HEK293 (cell line): ENCODE results near the gene CNIH3.

Experiments used
- CTCF ChIA-PET: fragments of 350-600 bp; formaldehyde crosslinking; extraction: SDS; loops from one replicate; lab custom pipeline; 2021; ENCODE audit warnings: antibody characterized with exemption; lab: Yijun Ruan, JAX
- POLR2A ChIA-PET: fragments of 300-600 bp; formaldehyde crosslinking; extraction: SDS; loops from one replicate; lab custom pipeline; 2020; ENCODE audit warnings: antibody characterized with exemption, inconsistent platforms; lab: Yijun Ruan, JAX
- H3K27ac ChIP-seq: fragments of 200-500 bp; sonication (Bioruptor generic); 2 replicates; pipeline ENCODE4 v1.5.1; 2014; ENCODE audit warnings: low read depth, low read length, control low read depth, inconsistent platforms; ENCODE audit errors: extremely low read depth
- H3K36me3 ChIP-seq, 2 experiments: fragments of 200-500 bp in 1 of 2; sonication (Bioruptor generic) in 1 of 2; 1 replicate in 1 of 2; 2 replicates in 1 of 2; pipeline ENCODE4 v1.5.1; 2014 to 2017; ENCODE audit warnings: inconsistent platforms in 2 of 2, low read length in 2 of 2; ENCODE audit not compliant: control insufficient read depth in 2 of 2, insufficient read depth in 1 of 2
- H3K4me1 ChIP-seq: fragments of 200-500 bp; sonication (Bioruptor generic); 2 replicates; pipeline ENCODE4 v1.5.1; 2014; ENCODE audit warnings: mild to moderate bottlenecking, low read length, inconsistent platforms; ENCODE audit not compliant: control insufficient read depth, insufficient read depth
- H3K4me3 ChIP-seq: 2 replicates; pipeline ENCODE4 v1.5.1; 2011; ENCODE audit warnings: low read depth, mild to moderate bottlenecking, control low read depth, low read length, moderate library complexity
- H3K9me3 ChIP-seq: fragments of 200-500 bp; sonication (Bioruptor generic); 2 replicates; pipeline ENCODE4 v1.5.1; 2014; ENCODE audit warnings: low read depth, low read length, inconsistent platforms; ENCODE audit not compliant: control insufficient read depth, insufficient read depth
- GLIS2 ChIP-seq: fragments of 450-650 bp; formaldehyde crosslinking; IDR thresholded peaks from 2 replicates; pipeline ENCODE4 v1.5.1; 2016; ENCODE audit warnings: missing biosample characterization, missing genetic modification characterization
- HOXA7 ChIP-seq: sonication (generic); formaldehyde crosslinking; IDR thresholded peaks from 2 replicates; pipeline ENCODE4 v1.8.1; 2022; ENCODE audit warnings: missing genetic modification reagents, borderline replicate concordance
- OSR2 ChIP-seq: fragments of 450-650 bp; formaldehyde crosslinking; IDR thresholded peaks from 2 replicates; pipeline ENCODE4 v1.5.1; 2016; ENCODE audit warnings: missing biosample characterization, missing genetic modification characterization
- SCRT2 ChIP-seq: fragments of 450-650 bp; formaldehyde crosslinking; IDR thresholded peaks from 2 replicates; pipeline ENCODE4 v1.5.1; 2016; ENCODE audit warnings: missing biosample characterization, missing genetic modification characterization
- ZFP69B ChIP-seq: fragments of 450-650 bp; formaldehyde crosslinking; IDR thresholded peaks from 2 replicates; pipeline ENCODE4 v1.5.1; 2016; ENCODE audit warnings: missing biosample characterization, missing genetic modification characterization
- ZNF114 ChIP-seq: fragments of 450-650 bp; formaldehyde crosslinking; IDR thresholded peaks from 2 replicates; pipeline ENCODE4 v1.5.0; 2017; ENCODE audit warnings: missing biosample characterization, missing genetic modification characterization
- ZNF121 ChIP-seq: fragments of 450-650 bp; formaldehyde crosslinking; IDR thresholded peaks from 2 replicates; pipeline ENCODE4 v1.5.1; 2016; ENCODE audit warnings: missing biosample characterization, missing genetic modification characterization
- ZNF174 ChIP-seq: fragments of 450-650 bp; formaldehyde crosslinking; IDR thresholded peaks from 2 replicates; pipeline ENCODE4 v1.5.0; 2017; ENCODE audit warnings: missing biosample characterization, mild to moderate bottlenecking, missing genetic modification characterization
- ZNF19 ChIP-seq: fragments of 450-650 bp; formaldehyde crosslinking; IDR thresholded peaks from 2 replicates; pipeline ENCODE4; 2016; ENCODE audit warnings: missing biosample characterization, missing genetic modification characterization, low read depth
- ZNF214 ChIP-seq: fragments of 450-650 bp; formaldehyde crosslinking; IDR thresholded peaks from 2 replicates; pipeline ENCODE4 v1.5.1; 2017; ENCODE audit warnings: missing biosample characterization, mild to moderate bottlenecking, missing genetic modification characterization, borderline replicate concordance
- ZNF248 ChIP-seq: fragments of 450-650 bp; formaldehyde crosslinking; IDR thresholded peaks from 2 replicates; pipeline ENCODE4 v1.5.1; 2017; ENCODE audit warnings: missing biosample characterization, missing genetic modification characterization
- ZNF266 ChIP-seq: fragments of 450-650 bp; formaldehyde crosslinking; IDR thresholded peaks from 2 replicates; pipeline ENCODE4 v1.5.1; 2016; ENCODE audit warnings: missing biosample characterization, missing genetic modification characterization, low read depth
- ZNF324 ChIP-seq: fragments of 450-650 bp; formaldehyde crosslinking; IDR thresholded peaks from 2 replicates; pipeline ENCODE4 v1.5.1; 2016; ENCODE audit warnings: missing biosample characterization, missing genetic modification characterization
- ZNF404 ChIP-seq: fragments of 450-650 bp; formaldehyde crosslinking; IDR thresholded peaks from 2 replicates; pipeline ENCODE4 v1.5.1; 2017; ENCODE audit warnings: missing biosample characterization, missing genetic modification characterization
- ZNF449 ChIP-seq: fragments of 450-650 bp; formaldehyde crosslinking; IDR thresholded peaks from 2 replicates; pipeline ENCODE4 v1.5.1; 2017; ENCODE audit warnings: missing biosample characterization, mild to moderate bottlenecking, missing genetic modification characterization, moderate library complexity
- ZNF529 ChIP-seq: fragments of 450-650 bp; formaldehyde crosslinking; IDR thresholded peaks from 2 replicates; pipeline ENCODE4 v1.5.1; 2017; ENCODE audit warnings: missing genetic modification characterization, missing biosample characterization; ENCODE audit not compliant: insufficient replicate concordance
- ZNF548 ChIP-seq: fragments of 450-650 bp; formaldehyde crosslinking; IDR thresholded peaks from 2 replicates; pipeline ENCODE4 v1.5.1; 2016; ENCODE audit warnings: missing biosample characterization, missing genetic modification characterization
- ZNF677 ChIP-seq: fragments of 450-650 bp; IDR thresholded peaks from 2 replicates; pipeline ENCODE4 v1.5.0; 2018; ENCODE audit warnings: missing biosample characterization, mild to moderate bottlenecking, missing genetic modification characterization, moderate library complexity
- ZNF76 ChIP-seq: fragments of 450-650 bp; formaldehyde crosslinking; IDR thresholded peaks from 2 replicates; pipeline ENCODE4; 2016; ENCODE audit warnings: low read depth, missing biosample characterization, missing genetic modification characterization, borderline replicate concordance
- ZNF768 ChIP-seq: fragments of 450-650 bp; formaldehyde crosslinking; IDR thresholded peaks from 2 replicates; pipeline ENCODE4 v1.5.1; 2018; ENCODE audit warnings: missing biosample characterization, mild to moderate bottlenecking, missing genetic modification characterization
- ZNF785 ChIP-seq: fragments of 450-650 bp; formaldehyde crosslinking; IDR thresholded peaks from 2 replicates; pipeline ENCODE4 v1.5.1; 2016; ENCODE audit warnings: missing biosample characterization, missing genetic modification characterization
- ZNF830 ChIP-seq: fragments of 450-650 bp; IDR thresholded peaks from 2 replicates; pipeline ENCODE4 v1.5.0; 2018; ENCODE audit warnings: missing biosample characterization, missing genetic modification characterization, low read depth, mild to moderate bottlenecking, moderate library complexity
- ZSCAN30 ChIP-seq: fragments of 450-650 bp; IDR thresholded peaks from 2 replicates; pipeline ENCODE4 v1.5.1; 2018; ENCODE audit warnings: missing biosample characterization, mild to moderate bottlenecking, missing genetic modification characterization, moderate library complexity
- ZSCAN4 ChIP-seq: fragments of 450-650 bp; formaldehyde crosslinking; IDR thresholded peaks from 2 replicates; pipeline ENCODE4 v1.5.1; 2017; ENCODE audit warnings: missing biosample characterization, missing genetic modification characterization

Gene CNIH3

GRCh38 chr1:224721000-224721399, 104.9 kb downstream of the CNIH3 start:
- Histone ChIP-seq H3K9me3 (no peaks in the 10 kb centered on the region), H3K4me3 (no peak overlapping the region), H3K27ac (no peak overlapping the region), H3K4me1 (no peaks in the 10 kb centered on the region), H3K36me3 (no peaks in the 10 kb centered on the region)
- POLR2A ChIA-PET, result no interaction called here
- CTCF ChIA-PET, result interaction anchor here (0.6 kb wide), 1 partner anchor 202 kb away, joined by 3 read pairs; no protein-coding TSS in a partner anchor
- no peak for TF ChIP-seq ZNF248 (tag by site-specific recombination)
- no peak for TF ChIP-seq ZNF266
- no peak for TF ChIP-seq ZNF121 (tag by site-specific recombination)
- TF ChIP-seq ZNF529 (tag by site-specific recombination), result no peak
- no peak for TF ChIP-seq ZNF214
- TF ChIP-seq ZNF677 (tag by site-specific recombination), result no peak
- TF ChIP-seq ZSCAN30 (tag by site-specific recombination), result no peak
- TF ChIP-seq ZNF768 (tag by site-specific recombination), result no peak
- no peak for TF ChIP-seq OSR2

GRCh38 chr1:224722838-224723237, 106.7 kb downstream of the CNIH3 start:
- H3K4me1 ChIP-seq, result no peaks in the 10 kb centered on the region
- H3K36me3 ChIP-seq, result no peaks in the 10 kb centered on the region
- TF ChIP-seq ZNF449 (peak; percentile 96), ZNF785 (tag by site-specific recombination) (no peak), ZNF114 (tag by site-specific recombination) (no peak)
- H3K27ac ChIP-seq, result no peak overlapping the region
- ChIA-PET CTCF (interaction anchor here (1.1 to 1.3 kb wide), 2 partner anchors 22 to 79 kb away, joined by 3 to 8 read pairs; no protein-coding TSS in a partner anchor), POLR2A (interaction anchor here (0.6 to 0.7 kb wide), 3 partner anchors 13 to 1142 kb away, joined by 3 to 7 read pairs (median 5); no protein-coding TSS in a partner anchor)
- H3K9me3 ChIP-seq, result no peaks in the 10 kb centered on the region
- no peak overlapping the region for H3K4me3 ChIP-seq

- TF ChIP-seq ZNF768 (tag by site-specific recombination), result no peak
- no peak for TF ChIP-seq ZNF19 (tag by site-specific recombination)
- TF ChIP-seq SCRT2 (tag by site-specific recombination), result peak; percentile 83
- no peak for TF ChIP-seq ZNF174 (tag by site-specific recombination)
- no peak for TF ChIP-seq ZNF404 (tag by site-specific recombination)
- no peak for TF ChIP-seq ZFP69B (tag by site-specific recombination)
- TF ChIP-seq, all 188 proteins: peak for 1
- Histone ChIP-seq H3K9me3 (no peaks in the 10 kb centered on the region), H3K4me3 (no peak overlapping the region), H3K4me1 (no peaks in the 10 kb centered on the region), H3K27ac (no peak overlapping the region), H3K36me3 (no peaks in the 10 kb centered on the region)
- CTCF ChIA-PET, result interaction anchor here (1.0 kb wide), 1 partner anchor 23 kb away, joined by 4 read pairs; no protein-coding TSS in a partner anchor
- POLR2A ChIA-PET, result no interaction called here
Measured at GRCh38 chr1:224724566-224724965, 108.4 kb downstream of the CNIH3 start.

- H3K4me1 ChIP-seq, result no peaks in the 10 kb centered on the region
- H3K27ac ChIP-seq, result no peak overlapping the region
- no peaks in the 10 kb centered on the region for H3K36me3 ChIP-seq
- CTCF ChIA-PET, result interaction anchor here (0.6 to 0.7 kb wide), 2 partner anchors 25 to 196 kb away, joined by 3 read pairs; no protein-coding TSS in a partner anchor
- H3K9me3 ChIP-seq, result no peaks in the 10 kb centered on the region
- H3K4me3 ChIP-seq, result no peak overlapping the region
- POLR2A ChIA-PET, result interaction anchor here (0.6 kb wide), 1 partner anchor 13 kb away, joined by 4 read pairs; no protein-coding TSS in a partner anchor
- TF ChIP-seq ZNF324 (tag by site-specific recombination) (peak; percentile 65; the same call in 1 of the 2 replicates), HOXA7 (CRISPR knock-in tag) (no peak), ZSCAN4 (tag by site-specific recombination) (no peak), ZNF548 (tag by site-specific recombination) (no peak), ZNF830 (no peak), GLIS2 (tag by site-specific recombination) (no peak), ZNF76 (tag by site-specific recombination) (no peak)
Measured at GRCh38 chr1:224726441-224727182, 110.5 kb downstream of the CNIH3 start.
